Measurements from ENCODE around the gene EPHB2. TPM values are rescaled to one million over a fixed set of nuclear protein-coding genes. Genes with fewer than 3 reads are reported as not detected.

The EPHB2 gene
- total RNA-seq, 2 experiments from 2014 or later, result 0.08 TPM; not detected in 1

DNA sequence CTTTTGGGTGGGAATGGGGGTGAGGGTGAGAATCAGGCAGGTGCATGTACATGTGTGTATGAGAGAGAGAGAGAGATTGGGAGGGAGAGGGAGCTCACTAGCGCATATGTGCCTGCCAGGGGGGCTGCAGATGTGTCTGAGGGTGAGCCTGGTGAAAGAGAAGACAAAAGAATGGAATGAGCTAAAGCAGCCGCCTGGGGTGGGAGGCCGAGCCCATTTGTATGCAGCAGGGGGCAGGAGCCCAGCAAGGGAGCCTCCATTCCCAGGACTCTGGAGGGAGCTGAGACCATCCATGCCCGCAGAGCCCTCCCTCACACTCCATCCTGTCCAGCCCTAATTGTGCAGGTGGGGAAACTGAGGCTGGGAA is 95.0 kb downstream of the EPHB2 start:
- Mint-ChIP-seq H3K9me3 (no peaks in the 10 kb centered on the region), H3K4me1 (ENCODE audit: low read depth) (no peaks in the 10 kb centered on the region), H3K27me3 (peaks cover 13% of the 10 kb centered on the region), H3K36me3 (ENCODE audit: low read depth) (no peaks in the 10 kb centered on the region), H3K27ac (no peak overlapping the region), H3K4me3 (no peak overlapping the region)
- Histone ChIP-seq H3K36me3 (ENCODE audit: insufficient read depth, low read length) (no peaks in the 10 kb centered on the region), H3K9me3 (ENCODE audit: control insufficient read depth in 1 of 2, insufficient read depth in 1 of 2, low read length in 2 of 2) (no peaks in the 10 kb centered on the region), H3K4me3 (ENCODE audit: low read length) (no peak overlapping the region), H3K4me1 (ENCODE audit: insufficient read depth, low read length) (no peaks in the 10 kb centered on the region), H3K27me3 (ENCODE audit: control insufficient read depth in 1 of 2, insufficient read depth in 2 of 2, low read length in 2 of 2) (no peaks in the 10 kb centered on the region), H3K27ac (ENCODE audit: low read depth in 1 of 2, low read length in 2 of 2) (no peak overlapping the region)
- ChIA-PET CTCF (no interaction called here), POLR2A (no interaction called here)
- TF ChIP-seq CTCF (IDR thresholded peaks at IDR 0.05), result no peak
- DNase-seq (no peak), ATAC-seq (ENCODE audit: poor library complexity) (no peak)
- intact Hi-C loops (cut with DNase I, micrococcal nuclease), result no loop called here

DNA sequence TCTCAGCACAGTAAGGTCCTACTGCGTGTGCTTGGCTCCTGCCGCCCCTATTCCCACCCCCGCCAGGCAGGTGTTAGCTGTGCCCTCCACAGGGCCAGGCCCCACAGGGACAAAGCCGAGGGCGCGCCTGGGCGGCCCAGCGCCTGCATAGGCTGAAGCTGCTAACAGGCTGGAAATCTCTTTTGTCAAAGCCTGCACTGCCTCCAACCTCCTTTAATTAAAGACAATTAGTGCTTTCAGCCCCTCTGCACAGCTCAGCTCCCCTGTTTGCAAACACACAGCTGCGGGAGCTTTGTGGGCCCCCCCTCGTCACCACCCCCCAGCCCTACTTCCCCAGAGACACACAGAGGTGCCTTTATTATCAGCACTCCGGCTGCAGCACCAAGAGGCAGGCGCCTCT is 95.9 kb downstream of the EPHB2 start:
- no peak overlapping the region for H3K27ac Mint-ChIP-seq
- H3K27me3 Mint-ChIP-seq, result peaks cover 11% of the 10 kb centered on the region
- no peak overlapping the region for H3K27ac ChIP-seq (ENCODE audit: low read depth in 1 of 2, low read length in 2 of 2)
- ATAC-seq (ENCODE audit: poor library complexity), result no peak
- H3K4me1 ChIP-seq (ENCODE audit: insufficient read depth, low read length), result no peaks in the 10 kb centered on the region
- DNase-seq, result no peak
- no peak for TF ChIP-seq CTCF (IDR thresholded peaks at IDR 0.05)
- H3K4me3 ChIP-seq (ENCODE audit: low read length), result no peak overlapping the region
- no peaks in the 10 kb centered on the region for H3K4me1 Mint-ChIP-seq (ENCODE audit: low read depth)
- no peaks in the 10 kb centered on the region for H3K9me3 ChIP-seq (ENCODE audit: control insufficient read depth in 1 of 2, insufficient read depth in 1 of 2, low read length in 2 of 2)
- intact Hi-C loops (cut with DNase I, micrococcal nuclease), result no loop called here
- POLR2A ChIA-PET, result no interaction called here
- H3K9me3 Mint-ChIP-seq, result no peaks in the 10 kb centered on the region
- H3K4me3 Mint-ChIP-seq, result no peak overlapping the region
- CTCF ChIA-PET, result no interaction called here
- H3K36me3 Mint-ChIP-seq (ENCODE audit: low read depth), result no peaks in the 10 kb centered on the region
- no peaks in the 10 kb centered on the region for H3K36me3 ChIP-seq (ENCODE audit: insufficient read depth, low read length)
- no peaks in the 10 kb centered on the region for H3K27me3 ChIP-seq (ENCODE audit: control insufficient read depth in 1 of 2, insufficient read depth in 2 of 2, low read length in 2 of 2)

GRCh38 chr1:22807340-22807739 is 96.7 kb downstream of the EPHB2 start:
- Histone ChIP-seq H3K9me3 (ENCODE audit: control insufficient read depth in 1 of 2, insufficient read depth in 1 of 2, low read length in 2 of 2) (no peaks in the 10 kb centered on the region), H3K36me3 (ENCODE audit: insufficient read depth, low read length) (no peaks in the 10 kb centered on the region), H3K4me3 (ENCODE audit: low read length) (no peak overlapping the region), H3K4me1 (ENCODE audit: insufficient read depth, low read length) (no peaks in the 10 kb centered on the region), H3K27me3 (ENCODE audit: control insufficient read depth in 1 of 2, insufficient read depth in 2 of 2, low read length in 2 of 2) (no peaks in the 10 kb centered on the region), H3K27ac (ENCODE audit: low read depth in 1 of 2, low read length in 2 of 2) (no peak overlapping the region)
- H3K36me3 Mint-ChIP-seq (ENCODE audit: low read depth), result no peaks in the 10 kb centered on the region
- H3K4me1 Mint-ChIP-seq (ENCODE audit: low read depth), result no peaks in the 10 kb centered on the region
- H3K27me3 Mint-ChIP-seq, result peaks cover 11% of the 10 kb centered on the region
- H3K9me3 Mint-ChIP-seq, result no peaks in the 10 kb centered on the region
- CTCF ChIA-PET, result no interaction called here
- TF ChIP-seq CTCF (IDR thresholded peaks at IDR 0.05), result no peak
- intact Hi-C loops (cut with DNase I, micrococcal nuclease), result no loop called here
- no peak for DNase-seq
- H3K27ac Mint-ChIP-seq, result no peak overlapping the region
- POLR2A ChIA-PET, result no interaction called here
- H3K4me3 Mint-ChIP-seq, result no peak overlapping the region
- ATAC-seq (ENCODE audit: poor library complexity), result no peak
